ENCODE results near the gene MAGEC2. TPM values are rescaled to one million over a fixed set of nuclear protein-coding genes. Genes with fewer than 3 reads are reported as not detected.

MAGEC2 gene
- total RNA-seq, 1 experiment from 2014 or later: not detected

- DNase-seq (ENCODE audit: low spot score): no peak
- TF ChIP-seq EZH2 (IDR thresholded peaks at IDR 0.05; ENCODE audit: borderline replicate concordance, low read depth, low read length, poor library complexity, severe bottlenecking): no peak
- no peak for TF ChIP-seq CTCF (conservative IDR thresholded peaks at IDR 0.05; ENCODE audit: low read depth, low read length)
- H3K4me3 ChIP-seq (ENCODE audit: low read depth, low read length, poor library complexity, severe bottlenecking): no peak overlapping the region
- POLR2A ChIA-PET (ENCODE audit: low non-redundant PET): no interaction called here
- H3K9me3 ChIP-seq (ENCODE audit: low read depth, low read length, poor library complexity, severe bottlenecking): peaks cover 6% of the 10 kb centered on the region
- intact Hi-C loops (cut with micrococcal nuclease; ENCODE audit: unreplicated experiment): no loop called here
- no peaks in the 10 kb centered on the region for H3K36me3 ChIP-seq (ENCODE audit: insufficient read depth, low read length, poor library complexity, severe bottlenecking)
- BruUV-seq (replicated peaks): no TSS peak
- CTCF ChIA-PET: no interaction called here
- H3K27me3 ChIP-seq (replicated peaks; ENCODE audit: insufficient read depth, low read depth, low read length, poor library complexity): no peaks in the 10 kb centered on the region
- H3K4me1 ChIP-seq (ENCODE audit: insufficient read depth, low read length, poor library complexity, severe bottlenecking): no peaks in the 10 kb centered on the region
- H3K27ac ChIP-seq (ENCODE audit: low read depth, low read length, poor library complexity, severe bottlenecking): no peak overlapping the region
These were observed 48.5 kb downstream of the MAGEC2 start for GRCh38 chrX:142156567-142156966.
